Retina (tissue), 1 donor: ENCODE data around the gene HMCN1.
"Not testable (repeated sequence)": the region's sequence is repeated elsewhere in the genome, so short reads cannot be mapped to it uniquely, and the experiment has no call there.

Experiments used
- DNase-seq: peaks from one replicate; pipeline ENCODE4 v3.0.0-alpha.2; 2016

The HMCN1 gene

DNA sequence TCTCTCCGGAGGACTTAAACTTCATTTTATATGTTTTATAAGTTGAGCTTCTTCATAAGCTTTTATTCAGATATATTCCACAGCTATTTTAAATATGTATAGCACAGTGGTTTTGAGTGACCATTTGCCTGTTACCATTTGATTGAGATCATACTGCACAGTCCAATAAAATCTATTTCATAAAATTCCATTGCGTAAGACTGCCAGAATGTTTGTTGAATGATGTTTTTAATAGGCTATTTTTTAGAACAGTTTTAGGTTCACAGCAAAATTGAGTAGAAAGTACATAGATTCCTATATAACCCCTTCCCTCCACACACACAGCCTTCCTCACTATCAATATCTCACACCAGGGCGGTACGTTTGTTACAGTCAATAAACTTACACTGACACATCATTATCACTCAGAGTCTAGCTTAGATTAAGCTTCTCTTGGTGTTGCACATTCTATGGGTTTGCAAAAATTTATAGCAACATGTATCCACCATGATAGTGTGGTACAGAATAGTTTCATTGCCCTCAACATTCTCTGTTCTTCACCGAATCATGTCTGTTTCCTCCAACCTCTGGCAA is 433.0 kb downstream of the HMCN1 start:
- no peak for DNase-seq

DNA sequence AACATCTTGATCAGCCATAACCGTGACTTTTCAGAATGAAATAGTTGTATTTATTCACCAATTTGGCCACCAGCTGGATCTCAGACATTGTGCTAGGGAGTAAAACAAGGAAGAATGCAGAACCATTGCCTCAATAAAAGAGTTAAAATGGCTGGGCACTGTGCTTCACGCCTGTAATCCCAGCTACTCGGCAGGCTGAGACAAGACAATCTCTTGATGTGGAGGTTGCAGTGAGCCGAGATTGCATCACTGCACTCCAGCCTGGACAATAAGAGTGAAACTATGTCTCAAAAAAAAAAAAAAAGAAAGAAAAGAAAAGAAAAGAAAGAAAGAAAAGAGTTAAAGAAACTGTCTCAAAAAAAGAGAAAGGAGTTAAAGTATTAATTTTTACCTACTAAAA is 441.4 kb downstream of the HMCN1 start:
- no peak for DNase-seq

- no peak for DNase-seq
Observed at GRCh38 chr1:186178426-186179043, 444.3 kb downstream of the HMCN1 start.

- no peak for DNase-seq
Observed at GRCh38 chr1:186179231-186179630, 445.0 kb downstream of the HMCN1 start.

GRCh38 chr1:186183219-186183618 is 449.0 kb downstream of the HMCN1 start:
- DNase-seq = no peak

DNA sequence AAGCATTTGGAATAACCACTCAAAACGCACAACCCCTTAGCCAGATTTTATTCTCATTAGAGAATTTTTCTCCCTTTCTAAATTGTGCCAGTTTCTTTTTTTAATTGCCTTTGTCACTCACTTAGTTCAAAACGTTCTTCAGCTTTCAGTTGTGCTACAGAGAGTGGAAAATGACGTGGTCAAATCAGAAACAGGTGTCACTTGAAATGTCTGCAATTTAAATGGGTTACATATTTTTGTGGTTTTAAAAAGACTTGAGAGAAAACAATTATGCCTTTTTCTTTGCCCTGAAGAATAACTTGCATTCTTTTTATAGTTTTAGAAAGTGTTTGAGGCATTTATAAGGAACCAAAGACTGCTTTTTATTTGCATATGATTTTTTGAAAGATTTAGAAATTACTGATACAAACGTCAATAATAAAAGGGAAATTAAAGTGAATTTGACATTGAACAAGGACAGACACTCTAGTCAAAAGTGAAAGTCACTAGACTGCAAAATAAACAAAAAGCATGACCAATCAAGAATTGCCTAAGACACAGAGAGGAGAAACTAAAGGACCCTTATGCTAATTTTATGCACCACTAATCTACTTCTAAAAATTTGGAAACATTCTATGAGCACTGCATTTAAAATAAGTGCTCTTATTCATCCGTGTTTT is 449.9 kb downstream of the HMCN1 start:
- DNase-seq = no peak

GRCh38 chr1:186186251-186186650 is 452.1 kb downstream of the HMCN1 start:
- not testable (repeated sequence) for DNase-seq

- DNase-seq = no peak
Observed at GRCh38 chr1:186187601-186188000, 453.4 kb downstream of the HMCN1 start.

- no peak for DNase-seq
Observed at GRCh38 chr1:186188004-186188539, 453.9 kb downstream of the HMCN1 start.

DNA sequence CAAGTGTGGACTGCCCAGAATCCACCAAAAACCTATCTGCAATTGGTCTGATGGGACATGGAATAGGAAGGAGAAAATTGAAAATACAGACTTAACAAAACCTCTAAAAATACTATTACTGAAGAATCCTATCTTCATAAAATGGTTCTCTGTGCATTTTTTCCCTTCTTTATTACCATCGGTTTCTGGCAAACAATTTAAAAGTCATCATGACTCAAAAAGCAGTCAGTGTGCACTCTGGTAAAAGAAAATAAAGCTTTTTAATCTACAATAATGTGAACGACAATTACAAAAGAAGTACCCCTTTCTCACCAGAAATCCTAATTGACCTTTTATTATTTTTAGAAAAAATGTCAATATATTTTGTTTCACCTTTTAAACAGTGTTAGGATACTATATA is 454.5 kb downstream of the HMCN1 start:
- DNase-seq = no peak

GRCh38 chr1:186189156-186189555 is 455.0 kb downstream of the HMCN1 start:
- no peak for DNase-seq

DNA sequence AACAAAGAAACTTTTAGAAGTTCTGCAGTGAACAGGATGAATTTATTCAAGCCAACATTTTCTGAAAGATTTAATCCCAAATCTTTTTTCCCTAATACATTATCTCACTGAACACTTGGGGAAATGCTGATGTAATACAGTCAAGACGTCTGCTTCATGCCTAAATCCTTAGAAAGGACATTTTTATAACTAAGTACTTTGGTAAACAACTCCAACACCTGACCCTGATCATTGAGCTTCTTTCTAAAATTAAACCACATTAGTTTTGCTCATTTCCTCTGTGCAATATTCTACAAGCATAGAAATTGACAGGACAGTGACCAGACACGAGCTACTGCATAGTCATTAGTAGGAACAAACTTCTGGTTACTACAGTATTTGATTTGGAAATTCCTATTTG is 457.3 kb downstream of the HMCN1 start:
- no peak for DNase-seq

DNA sequence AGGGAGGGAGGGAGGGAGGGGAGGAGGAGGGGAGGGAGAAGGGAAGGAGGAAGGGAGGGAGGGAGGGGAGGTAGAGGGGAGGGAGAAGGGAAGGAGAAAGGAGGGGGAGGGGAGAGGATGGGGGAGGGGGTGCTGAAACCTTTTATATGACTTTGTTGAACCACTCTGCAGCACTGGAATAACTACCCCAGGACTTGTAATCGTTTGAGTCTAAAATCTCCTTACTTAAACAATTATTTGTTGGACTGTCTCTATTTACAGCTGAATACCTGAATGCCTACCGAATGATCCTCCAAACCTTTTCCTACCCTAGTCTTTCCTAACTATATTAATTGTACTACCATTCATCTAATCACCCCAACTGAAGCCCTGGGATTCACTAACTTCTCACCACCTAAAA is 459.0 kb downstream of the HMCN1 start:
- DNase-seq = no peak

DNA sequence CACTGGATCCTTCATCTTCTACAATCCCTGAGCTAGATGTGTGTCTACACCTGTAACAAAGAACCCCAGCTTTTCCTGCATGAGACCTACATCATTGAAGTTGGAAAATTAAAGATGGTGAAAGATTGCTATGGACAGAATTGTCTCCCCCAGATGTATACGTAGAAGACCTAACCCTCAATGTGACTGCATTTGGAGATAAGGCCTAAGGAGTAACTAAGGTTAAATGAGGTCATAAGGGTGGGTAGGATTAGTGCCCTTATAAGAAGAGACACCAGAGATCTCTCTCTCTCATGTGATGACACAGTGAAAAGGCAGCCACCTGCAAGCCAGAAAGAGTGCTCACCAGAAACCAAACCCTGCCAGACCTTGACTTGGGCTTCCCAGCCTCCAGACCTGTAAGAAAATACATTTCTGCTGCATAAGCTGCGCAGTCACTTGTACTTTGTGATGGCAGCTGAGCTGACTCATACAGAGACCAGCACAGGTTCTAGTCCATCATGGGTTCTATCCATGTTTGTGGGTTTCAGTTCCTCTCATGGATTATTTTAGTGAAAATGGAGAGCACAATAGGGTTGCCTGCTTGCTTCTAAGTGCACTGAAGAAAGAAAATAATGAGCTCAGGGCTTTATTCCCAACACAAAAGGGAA is 460.0 kb downstream of the HMCN1 start:
- DNase-seq = no peak

GRCh38 chr1:186195377-186195931 is 461.3 kb downstream of the HMCN1 start:
- DNase-seq = no peak

GRCh38 chr1:186202271-186202764 is 468.1 kb downstream of the HMCN1 start:
- no peak for DNase-seq

DNA sequence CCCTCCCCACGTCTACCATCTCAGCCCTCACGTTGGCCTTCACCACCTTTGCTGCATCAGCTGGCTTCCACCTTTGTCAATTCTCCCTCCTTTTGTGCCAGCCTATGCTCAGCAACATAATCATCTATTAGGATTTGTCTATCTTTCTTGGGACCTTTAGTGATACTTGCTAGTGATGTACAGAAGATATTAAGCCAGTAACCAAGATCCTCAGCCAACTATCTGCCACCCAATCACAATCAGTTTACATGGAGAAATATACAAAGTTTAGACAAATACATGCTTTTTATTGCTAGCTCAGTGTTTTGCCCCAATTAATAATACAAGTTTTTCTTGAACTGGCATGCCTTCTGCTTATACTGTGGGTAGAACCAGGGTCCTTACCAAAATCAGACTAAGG is 468.6 kb downstream of the HMCN1 start:
- DNase-seq = no peak

GRCh38 chr1:186206048-186206570 is 471.9 kb downstream of the HMCN1 start:
- DNase-seq = no peak

- no peak for DNase-seq
Observed at GRCh38 chr1:186207391-186208085, 473.3 kb downstream of the HMCN1 start.

- DNase-seq = no peak
Observed at GRCh38 chr1:186208405-186209129, 474.4 kb downstream of the HMCN1 start.

DNA sequence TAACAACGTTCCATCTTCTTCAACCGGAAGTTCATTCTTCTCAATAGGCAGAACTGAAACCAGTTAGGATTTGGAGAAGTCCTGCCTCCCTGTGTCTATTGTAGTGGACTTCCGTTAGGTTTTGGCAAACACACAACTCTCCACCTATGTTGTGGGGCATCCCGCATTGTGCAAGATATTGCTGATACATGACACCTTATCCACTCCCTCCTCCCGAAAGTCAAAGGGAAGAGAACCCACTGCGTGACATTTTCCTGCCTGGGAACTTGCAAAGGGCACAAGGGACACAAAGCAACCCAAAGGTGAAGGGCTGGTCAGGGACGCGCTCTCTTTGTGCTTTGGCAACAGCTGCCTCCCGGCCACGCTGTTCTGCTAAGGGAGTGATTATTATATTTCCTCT is 476.1 kb downstream of the HMCN1 start:
- DNase-seq = no peak

GRCh38 chr1:186211583-186211982 is 477.4 kb downstream of the HMCN1 start:
- not testable (repeated sequence) for DNase-seq
